Astrocyte (in vitro differentiated cells and primary cell): ENCODE measurements around the gene TMEM203.

Experiments
- EZH2 ChIP-seq: IDR thresholded peaks from 2 replicates; pipeline ENCODE4 v1.6.1; 2012; ENCODE audit warnings: mild to moderate bottlenecking, low read length, inconsistent platforms; ENCODE audit not compliant: insufficient read depth
- TF ChIP-seq, protein P1 (sequence below): IDR thresholded peaks from 2 replicates; pipeline ENCODE4 v1.5.1; 2011; ENCODE audit warnings: low read depth, mild to moderate bottlenecking, inconsistent platforms, low read length, moderate library complexity; ENCODE audit not compliant: insufficient read depth

DNA sequence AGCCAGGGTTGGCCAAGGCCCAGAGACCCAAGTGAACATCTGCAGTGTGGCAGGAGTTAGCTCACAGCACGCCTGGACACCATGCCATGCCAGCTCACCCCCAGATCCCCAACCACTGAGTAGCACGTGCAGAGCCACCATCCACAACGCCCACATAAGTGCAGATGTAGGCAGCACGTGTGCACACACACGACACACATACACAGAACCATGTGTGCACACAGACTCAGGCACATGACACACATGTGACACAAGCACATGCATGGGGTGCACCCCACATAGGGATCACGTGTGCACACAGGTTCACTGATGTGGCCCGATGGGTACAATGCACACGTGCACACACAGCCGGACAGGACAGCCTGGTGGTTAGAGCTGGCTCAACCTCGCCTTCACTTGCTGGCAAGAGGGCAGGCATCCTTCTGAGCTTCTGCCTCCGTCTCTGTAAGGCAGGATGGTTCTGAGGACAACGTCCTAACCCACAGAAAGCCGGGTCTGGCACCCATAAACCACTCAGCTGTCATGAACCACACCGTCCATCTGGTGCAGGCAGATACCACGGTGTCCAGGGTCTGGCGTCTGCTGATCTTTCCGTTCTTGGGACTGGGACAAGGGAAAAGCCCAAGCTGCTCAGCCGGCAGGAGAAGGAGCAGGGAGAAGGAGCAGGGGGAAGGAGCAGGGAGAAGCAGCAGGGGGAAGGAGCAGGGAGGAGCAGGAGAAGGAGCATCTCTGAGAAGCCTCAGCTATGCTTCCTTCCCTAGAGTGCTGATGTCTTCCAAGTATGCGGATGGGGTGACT lies 47.6 kb downstream of the TMEM203 start:
- TF ChIP-seq, protein P1, sequence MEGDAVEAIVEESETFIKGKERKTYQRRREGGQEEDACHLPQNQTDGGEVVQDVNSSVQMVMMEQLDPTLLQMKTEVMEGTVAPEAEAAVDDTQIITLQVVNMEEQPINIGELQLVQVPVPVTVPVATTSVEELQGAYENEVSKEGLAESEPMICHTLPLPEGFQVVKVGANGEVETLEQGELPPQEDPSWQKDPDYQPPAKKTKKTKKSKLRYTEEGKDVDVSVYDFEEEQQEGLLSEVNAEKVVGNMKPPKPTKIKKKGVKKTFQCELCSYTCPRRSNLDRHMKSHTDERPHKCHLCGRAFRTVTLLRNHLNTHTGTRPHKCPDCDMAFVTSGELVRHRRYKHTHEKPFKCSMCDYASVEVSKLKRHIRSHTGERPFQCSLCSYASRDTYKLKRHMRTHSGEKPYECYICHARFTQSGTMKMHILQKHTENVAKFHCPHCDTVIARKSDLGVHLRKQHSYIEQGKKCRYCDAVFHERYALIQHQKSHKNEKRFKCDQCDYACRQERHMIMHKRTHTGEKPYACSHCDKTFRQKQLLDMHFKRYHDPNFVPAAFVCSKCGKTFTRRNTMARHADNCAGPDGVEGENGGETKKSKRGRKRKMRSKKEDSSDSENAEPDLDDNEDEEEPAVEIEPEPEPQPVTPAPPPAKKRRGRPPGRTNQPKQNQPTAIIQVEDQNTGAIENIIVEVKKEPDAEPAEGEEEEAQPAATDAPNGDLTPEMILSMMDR: no peak
- no peak for TF ChIP-seq EZH2
